ENCODE measurements around the gene SNX19. TPM values are rescaled to one million over a fixed set of nuclear protein-coding genes. Genes with fewer than 3 reads are reported as not detected.

SNX19 gene, protein sequence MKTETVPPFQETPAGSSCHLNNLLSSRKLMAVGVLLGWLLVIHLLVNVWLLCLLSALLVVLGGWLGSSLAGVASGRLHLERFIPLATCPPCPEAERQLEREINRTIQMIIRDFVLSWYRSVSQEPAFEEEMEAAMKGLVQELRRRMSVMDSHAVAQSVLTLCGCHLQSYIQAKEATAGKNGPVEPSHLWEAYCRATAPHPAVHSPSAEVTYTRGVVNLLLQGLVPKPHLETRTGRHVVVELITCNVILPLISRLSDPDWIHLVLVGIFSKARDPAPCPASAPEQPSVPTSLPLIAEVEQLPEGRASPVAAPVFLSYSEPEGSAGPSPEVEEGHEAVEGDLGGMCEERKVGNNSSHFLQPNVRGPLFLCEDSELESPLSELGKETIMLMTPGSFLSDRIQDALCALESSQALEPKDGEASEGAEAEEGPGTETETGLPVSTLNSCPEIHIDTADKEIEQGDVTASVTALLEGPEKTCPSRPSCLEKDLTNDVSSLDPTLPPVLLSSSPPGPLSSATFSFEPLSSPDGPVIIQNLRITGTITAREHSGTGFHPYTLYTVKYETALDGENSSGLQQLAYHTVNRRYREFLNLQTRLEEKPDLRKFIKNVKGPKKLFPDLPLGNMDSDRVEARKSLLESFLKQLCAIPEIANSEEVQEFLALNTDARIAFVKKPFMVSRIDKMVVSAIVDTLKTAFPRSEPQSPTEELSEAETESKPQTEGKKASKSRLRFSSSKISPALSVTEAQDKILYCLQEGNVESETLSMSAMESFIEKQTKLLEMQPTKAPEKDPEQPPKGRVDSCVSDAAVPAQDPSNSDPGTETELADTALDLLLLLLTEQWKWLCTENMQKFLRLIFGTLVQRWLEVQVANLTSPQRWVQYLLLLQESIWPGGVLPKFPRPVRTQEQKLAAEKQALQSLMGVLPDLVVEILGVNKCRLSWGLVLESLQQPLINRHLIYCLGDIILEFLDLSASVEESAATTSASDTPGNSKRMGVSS
- 32.8 and 33.4 TPM in 2 replicates for total RNA-seq (ENCODE audit: low replicate concordance)

DNA sequence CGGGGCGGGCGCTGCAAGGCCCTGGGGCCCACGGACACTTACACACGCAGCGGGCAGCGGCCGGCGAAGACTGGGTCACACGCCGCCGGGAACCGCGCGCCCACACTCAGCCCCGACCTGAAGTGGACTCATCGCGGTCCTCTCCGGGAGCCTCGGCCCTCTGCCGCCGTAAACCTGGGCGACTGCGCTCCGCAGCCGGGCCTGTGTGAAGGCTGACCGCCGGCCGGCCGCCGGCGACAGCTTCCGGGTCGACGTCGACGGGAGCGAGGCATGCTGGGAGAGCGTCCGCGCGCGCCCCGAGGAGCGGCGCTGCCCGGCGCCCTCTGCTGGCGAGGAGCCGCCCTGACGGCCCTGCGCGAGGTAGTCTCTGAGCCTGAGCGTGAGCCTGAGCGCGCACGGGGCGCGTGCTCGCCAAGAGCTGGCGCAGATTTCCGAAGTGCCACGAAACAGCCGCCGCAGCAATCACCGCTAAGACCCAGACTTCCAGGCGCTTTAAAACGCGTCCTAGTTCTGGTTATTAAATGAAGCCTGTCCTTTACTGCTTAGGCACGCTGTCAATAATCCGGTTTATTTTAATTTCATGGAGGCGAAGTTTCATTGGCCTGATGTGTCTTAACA lies at the start of gene SNX19:
TSS of gene SNX19 (minus strand) at position 242 of the 618 bp plus-strand sequence. CDS start 540 bp downstream, outside the sequence.
- Mint-ChIP-seq H3K9me3 (no peaks in the 10 kb centered on the region), H3K4me1 (peaks cover 26% of the 10 kb centered on the region), H3K27me3 (ENCODE audit: insufficient read depth, low read depth) (no peaks in the 10 kb centered on the region), H3K4me3 (peak within 1 kb of the TSS; percentile 87), H3K27ac (no peak within 1 kb of the TSS), H3K36me3 (peaks cover 9% of the 10 kb centered on the region)
- peaks cover 15% of the 10 kb centered on the region for H3K4me1 ChIP-seq
- no peak within 1 kb of the TSS for H3K27ac ChIP-seq
- peak; percentile 28 for TF ChIP-seq EZH2 (IDR thresholded peaks at IDR 0.05)
- no peak for TF ChIP-seq EZH2phosphoT487 (IDR thresholded peaks at IDR 0.05)
- TF ChIP-seq, protein P1, sequence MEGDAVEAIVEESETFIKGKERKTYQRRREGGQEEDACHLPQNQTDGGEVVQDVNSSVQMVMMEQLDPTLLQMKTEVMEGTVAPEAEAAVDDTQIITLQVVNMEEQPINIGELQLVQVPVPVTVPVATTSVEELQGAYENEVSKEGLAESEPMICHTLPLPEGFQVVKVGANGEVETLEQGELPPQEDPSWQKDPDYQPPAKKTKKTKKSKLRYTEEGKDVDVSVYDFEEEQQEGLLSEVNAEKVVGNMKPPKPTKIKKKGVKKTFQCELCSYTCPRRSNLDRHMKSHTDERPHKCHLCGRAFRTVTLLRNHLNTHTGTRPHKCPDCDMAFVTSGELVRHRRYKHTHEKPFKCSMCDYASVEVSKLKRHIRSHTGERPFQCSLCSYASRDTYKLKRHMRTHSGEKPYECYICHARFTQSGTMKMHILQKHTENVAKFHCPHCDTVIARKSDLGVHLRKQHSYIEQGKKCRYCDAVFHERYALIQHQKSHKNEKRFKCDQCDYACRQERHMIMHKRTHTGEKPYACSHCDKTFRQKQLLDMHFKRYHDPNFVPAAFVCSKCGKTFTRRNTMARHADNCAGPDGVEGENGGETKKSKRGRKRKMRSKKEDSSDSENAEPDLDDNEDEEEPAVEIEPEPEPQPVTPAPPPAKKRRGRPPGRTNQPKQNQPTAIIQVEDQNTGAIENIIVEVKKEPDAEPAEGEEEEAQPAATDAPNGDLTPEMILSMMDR (IDR thresholded peaks at IDR 0.05) = peak; percentile 90
- no peaks in the 10 kb centered on the region for H3K9me3 ChIP-seq (ENCODE audit: low read depth)
- peak within 1 kb of the TSS; percentile 85 for H3K4me3 ChIP-seq
- H3F3A ChIP-seq (ENCODE audit: low read depth) = no peaks in the 10 kb centered on the region
- peak within 1 kb of the TSS; percentile 96 for H3K4me2 ChIP-seq
- H3K36me3 ChIP-seq = peaks cover 8% of the 10 kb centered on the region
- H3K79me2 ChIP-seq (ENCODE audit: low read depth) = peaks cover 29% of the 10 kb centered on the region
- peak within 1 kb of the TSS; percentile 92 for H3K9ac ChIP-seq
- H2AFZ ChIP-seq (replicated peaks) = peak within 1 kb of the TSS; percentile 83
- H4K20me1 ChIP-seq (ENCODE audit: low read depth) = peaks cover 24% of the 10 kb centered on the region
- peak; percentile 95 for DNase-seq (ENCODE audit: low spot score)
- peaks cover 15% of the 10 kb centered on the region for H3K27me3 ChIP-seq

DNA sequence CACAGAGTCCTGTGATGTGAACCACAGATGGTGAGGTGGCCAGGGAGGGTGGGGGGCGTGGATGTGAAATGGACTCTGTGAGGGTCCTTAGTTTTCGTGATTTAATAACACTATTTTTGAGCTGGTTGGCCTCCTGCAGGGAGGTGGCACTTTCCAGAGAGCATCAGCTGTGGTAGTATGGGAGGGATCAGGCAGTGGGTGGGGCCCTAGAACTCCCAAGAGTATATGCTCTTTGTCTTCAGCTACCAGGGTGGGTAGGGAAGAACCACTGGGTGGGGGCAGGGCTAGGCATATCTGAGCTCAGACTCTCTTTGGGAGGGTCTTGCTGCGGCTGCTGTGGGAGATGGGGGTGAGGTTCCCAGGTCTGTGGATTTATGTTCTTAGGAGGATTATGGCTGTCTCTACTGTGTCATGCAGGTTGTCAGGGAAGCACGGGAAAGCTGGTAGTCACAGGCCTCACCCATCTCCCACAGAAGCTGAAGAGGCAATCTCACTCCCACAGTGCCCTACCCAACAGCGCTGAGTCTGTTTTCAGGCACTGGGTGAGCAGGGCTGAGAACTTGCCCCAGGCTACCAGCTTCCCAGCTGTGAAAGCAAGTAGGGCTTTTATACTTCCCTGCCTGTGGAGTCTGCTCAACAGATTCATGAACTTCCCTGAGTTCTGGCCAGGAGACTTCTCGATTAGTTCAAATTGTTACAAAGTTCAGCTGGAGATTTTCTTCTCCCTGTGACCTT lies 47.9 kb upstream of the SNX19 start:
- peaks cover 18% of the 10 kb centered on the region for H3K9me3 Mint-ChIP-seq
- Histone ChIP-seq H3K36me3 (no peaks in the 10 kb centered on the region), H3F3A (ENCODE audit: low read depth) (no peaks in the 10 kb centered on the region), H3K79me2 (ENCODE audit: low read depth) (no peaks in the 10 kb centered on the region), H4K20me1 (ENCODE audit: low read depth) (no peaks in the 10 kb centered on the region), H2AFZ (replicated peaks) (no peak overlapping the region), H3K9ac (no peak overlapping the region), H3K4me2 (no peak overlapping the region), H3K4me1 (no peaks in the 10 kb centered on the region), H3K27me3 (no peaks in the 10 kb centered on the region), H3K9me3 (ENCODE audit: low read depth) (no peaks in the 10 kb centered on the region), H3K4me3 (no peak overlapping the region), H3K27ac (no peak overlapping the region)
- no peak for DNase-seq (ENCODE audit: low spot score)
- H3K27me3 Mint-ChIP-seq (ENCODE audit: insufficient read depth, low read depth) = peaks cover 8% of the 10 kb centered on the region
- TF ChIP-seq EZH2 (IDR thresholded peaks at IDR 0.05) (no peak), EZH2phosphoT487 (IDR thresholded peaks at IDR 0.05) (no peak)
- TF ChIP-seq, protein P1 (IDR thresholded peaks at IDR 0.05) = no peak
- H3K4me3 Mint-ChIP-seq = no peak overlapping the region
- H3K4me1 Mint-ChIP-seq = no peaks in the 10 kb centered on the region
- no peaks in the 10 kb centered on the region for H3K36me3 Mint-ChIP-seq
- H3K27ac Mint-ChIP-seq = no peak overlapping the region

DNA sequence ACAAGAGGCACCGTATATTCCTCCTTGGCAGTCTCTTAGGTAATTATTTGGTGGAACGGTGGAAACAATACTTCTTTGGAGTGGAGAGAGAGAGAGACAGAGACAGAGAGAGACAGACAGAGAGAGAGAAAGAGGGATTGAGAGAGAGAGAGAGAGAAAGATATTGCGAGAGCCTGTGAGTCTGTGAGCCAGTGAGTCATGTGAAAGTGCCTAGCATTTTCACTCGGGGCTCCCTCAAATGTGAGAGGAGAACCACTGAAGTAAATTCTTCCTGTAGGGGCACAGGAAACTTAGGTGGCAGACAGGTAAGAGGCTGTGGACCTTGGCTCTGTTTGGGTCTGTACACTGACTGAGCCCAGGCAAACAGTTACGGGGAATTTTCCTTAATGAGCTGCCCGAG lies 31.6 kb upstream of the SNX19 start:
- Histone ChIP-seq H3F3A (ENCODE audit: low read depth) (no peaks in the 10 kb centered on the region), H2AFZ (replicated peaks) (peak overlapping the region; percentile 9), H3K4me2 (no peak overlapping the region), H3K4me3 (no peak overlapping the region), H3K27me3 (no peaks in the 10 kb centered on the region), H3K9ac (no peak overlapping the region), H3K9me3 (ENCODE audit: low read depth) (no peaks in the 10 kb centered on the region), H3K27ac (no peak overlapping the region), H3K36me3 (no peaks in the 10 kb centered on the region), H3K79me2 (ENCODE audit: low read depth) (no peaks in the 10 kb centered on the region), H4K20me1 (ENCODE audit: low read depth) (no peaks in the 10 kb centered on the region), H3K4me1 (no peaks in the 10 kb centered on the region)
- H3K36me3 Mint-ChIP-seq = no peaks in the 10 kb centered on the region
- H3K4me3 Mint-ChIP-seq = no peak overlapping the region
- H3K27ac Mint-ChIP-seq = no peak overlapping the region
- TF ChIP-seq EZH2 (IDR thresholded peaks at IDR 0.05) (no peak), EZH2phosphoT487 (IDR thresholded peaks at IDR 0.05) (no peak)
- TF ChIP-seq, protein P1 (IDR thresholded peaks at IDR 0.05) = no peak
- DNase-seq (ENCODE audit: low spot score) = no peak
- no peaks in the 10 kb centered on the region for H3K9me3 Mint-ChIP-seq
- no peaks in the 10 kb centered on the region for H3K4me1 Mint-ChIP-seq
- H3K27me3 Mint-ChIP-seq (ENCODE audit: insufficient read depth, low read depth) = no peaks in the 10 kb centered on the region

All from neural progenitor cell (in vitro differentiated cells).